ENCODE measurements around the gene GATAD2B.
A peak's percentile ranks its signal among the peaks of the same experiment; 100 is the strongest.

GATAD2B gene

GRCh38 chr1:153922972-153923925 is at the start of gene GATAD2B:
Gene GATAD2B (minus strand): TSS chr1:153922972. CDS start chr1:153828347, 94,625 bp downstream.
- DNase-seq (ENCODE audit: low spot score), result peak; percentile 100

GRCh38 chr1:153970346-153970745 is 47.6 kb upstream of the GATAD2B start:
- DNase-seq (ENCODE audit: low spot score), result no peak

- DNase-seq (ENCODE audit: low spot score), result no peak
These were observed 46.2 kb upstream of the GATAD2B start for GRCh38 chr1:153968972-153969371.

- no peak for DNase-seq (ENCODE audit: low spot score)
These were observed 45.6 kb upstream of the GATAD2B start for GRCh38 chr1:153968408-153968807.

- DNase-seq (ENCODE audit: low spot score), result no peak
These were observed 45.2 kb upstream of the GATAD2B start for GRCh38 chr1:153968000-153968363.

GRCh38 chr1:153967107-153967999 is 44.6 kb upstream of the GATAD2B start, which contains the start of gene CREB3L4:
Gene CREB3L4 (plus strand): TSS chr1:153967902. CDS start chr1:153968526, 624 bp downstream.
- DNase-seq (ENCODE audit: low spot score), result peak; percentile 89

GRCh38 chr1:153963850-153964331 is 41.1 kb upstream of the GATAD2B start:
- no peak for DNase-seq (ENCODE audit: low spot score)

GRCh38 chr1:153963030-153963849 is 40.5 kb upstream of the GATAD2B start, which contains the start of gene SLC39A1:
Gene SLC39A1 (minus strand): TSS chr1:153963537. CDS start chr1:153962715, 822 bp downstream.
- peak; percentile 91 for DNase-seq (ENCODE audit: low spot score)

- DNase-seq (ENCODE audit: low spot score), result no peak
These were observed 39.6 kb upstream of the GATAD2B start for GRCh38 chr1:153962088-153963029.

- DNase-seq (ENCODE audit: low spot score), result no peak
These were observed 38.6 kb upstream of the GATAD2B start for GRCh38 chr1:153961421-153961820.

GRCh38 chr1:153960206-153960605 is 37.4 kb upstream of the GATAD2B start:
- no peak for DNase-seq (ENCODE audit: low spot score)

- no peak for DNase-seq (ENCODE audit: low spot score)
These were observed 36.7 kb upstream of the GATAD2B start for GRCh38 chr1:153959454-153959853.

GRCh38 chr1:153958961-153959260 is 36.1 kb upstream of the GATAD2B start:
- no peak for DNase-seq (ENCODE audit: low spot score)

- DNase-seq (ENCODE audit: low spot score), result peak; percentile 97
These were observed 35.6 kb upstream of the GATAD2B start, which contains the start of gene CRTC2 for GRCh38 chr1:153958111-153958960. Gene CRTC2 (minus strand): TSS chr1:153958612. CDS start chr1:153958497, 115 bp downstream.

GRCh38 chr1:153957744-153958110 is 35.0 kb upstream of the GATAD2B start:
- DNase-seq (ENCODE audit: low spot score), result peak; percentile 45

GRCh38 chr1:153956997-153957715 is 34.4 kb upstream of the GATAD2B start:
- no peak for DNase-seq (ENCODE audit: low spot score)

- DNase-seq (ENCODE audit: low spot score), result no peak
These were observed 32.1 kb upstream of the GATAD2B start for GRCh38 chr1:153954826-153955225.

- no peak for DNase-seq (ENCODE audit: low spot score)
These were observed 31.1 kb upstream of the GATAD2B start for GRCh38 chr1:153953859-153954365.

Data from CD4-positive, alpha-beta T cell treated with Interleukin-6 at 100 ng/mL for 8 hours (primary cell).